H1 (cell line): ENCODE data around the gene PDZD2. TPM values are rescaled to one million over a fixed set of nuclear protein-coding genes. Genes with fewer than 3 reads are reported as not detected.

Experiments
- CTCF ChIA-PET: fragments of 300-600 bp; sonication (Branson Sonifier 250); formaldehyde crosslinking; loops from one replicate; lab custom pipeline; 2021; ENCODE audit not compliant: partially characterized antibody; lab: Charles Lee
- POLR2A ChIA-PET: fragments of 300-600 bp; sonication (Branson Sonifier 250); formaldehyde crosslinking; loops from one replicate; lab custom pipeline; 2021; ENCODE audit warnings: inconsistent platforms; ENCODE audit not compliant: partially characterized antibody; lab: Charles Lee
- DNase-seq, 2 experiments: peaks; one replicate each; pipeline versions ENCODE4 v3.0.0 to v3.0.0-alpha.2; 2010 to 2022; ENCODE audit warnings: low spot score in 2 of 2, low read depth in 1 of 2, mixed read lengths in 1 of 2
- FAIRE-seq: peaks from 2 replicates; lab custom pipeline; 2011; peaks lifted over from hg19 to GRCh38; lab: Jason Lieb, UNC
- H2AFZ ChIP-seq: 2 replicates; pipeline ENCODE4 v1.8.1; 2012; ENCODE audit warnings: low read length, inconsistent platforms
- H2AK5ac ChIP-seq: 2 replicates; pipeline ENCODE4 v1.6.1; 2013; ENCODE audit warnings: low read depth, low read length
- H2BK120ac ChIP-seq: replicated peaks from 2 replicates; pipeline ENCODE3; 2013; ENCODE audit warnings: low read depth, low read length, inconsistent platforms
- H2BK12ac ChIP-seq: 2 replicates; pipeline ENCODE4 v1.6.1; 2013; ENCODE audit warnings: low read depth, low read length
- H2BK15ac ChIP-seq: 2 replicates; pipeline ENCODE4 v1.6.1; 2013; ENCODE audit warnings: low read length
- H2BK20ac ChIP-seq: 2 replicates; pipeline ENCODE4 v1.6.1; 2013; ENCODE audit warnings: low read length
- H2BK5ac ChIP-seq: 2 replicates; pipeline ENCODE4 v1.6.1; 2013; ENCODE audit warnings: low read depth, low read length
- H3K14ac ChIP-seq: 2 replicates; pipeline ENCODE4 v1.6.1; 2013; ENCODE audit warnings: inconsistent platforms; ENCODE audit not compliant: insufficient read length
- H3K18ac ChIP-seq: 2 replicates; pipeline ENCODE4 v1.6.1; 2013; ENCODE audit warnings: low read length; ENCODE audit errors: extremely low read depth
- H3K23ac ChIP-seq: 2 replicates; pipeline ENCODE4 v1.6.1; 2013; ENCODE audit warnings: inconsistent platforms; ENCODE audit not compliant: insufficient read length
- H3K23me2 ChIP-seq: 2 replicates; pipeline ENCODE4 v1.6.1; 2013; ENCODE audit warnings: low read depth, low read length
- H3K27ac ChIP-seq: 2 replicates; pipeline ENCODE4 v1.6.1; 2011; ENCODE audit warnings: low read depth, low read length, inconsistent platforms
- H3K27me3 ChIP-seq, 4 experiments: replicated peaks in 1 of 4; 1 replicate in 1 of 4; 2 replicates in 3 of 4; pipeline versions ENCODE4 v1.6.1 to v1.8.1; 2011 to 2013; ENCODE audit warnings: low read length in 3 of 4, mild to moderate bottlenecking in 3 of 4, inconsistent platforms in 2 of 4, mixed read lengths in 2 of 4, moderate library complexity in 1 of 4; ENCODE audit not compliant: control insufficient read depth in 3 of 4, insufficient read depth in 3 of 4; ENCODE audit errors: extremely low read depth in 1 of 4
- H3K36me3 ChIP-seq, 4 experiments: 2 replicates each; pipeline versions ENCODE4 v1.6.1 to v1.8.1; 2011 to 2013; ENCODE audit warnings: mild to moderate bottlenecking in 4 of 4, low read length in 3 of 4, moderate library complexity in 2 of 4, control low read depth in 1 of 4, inconsistent platforms in 1 of 4; ENCODE audit not compliant: insufficient read depth in 4 of 4, control insufficient read depth in 2 of 4
- H3K4ac ChIP-seq: replicated peaks from 2 replicates; pipeline ENCODE3; 2013; ENCODE audit warnings: low read length, low read depth, mixed read lengths, inconsistent platforms; ENCODE audit not compliant: insufficient read length
- H3K4me1 ChIP-seq, 4 experiments: replicated peaks in 1 of 4; 1 replicate in 1 of 4; 2 replicates in 3 of 4; pipeline versions ENCODE4 v1.6.1 to v1.8.1; 2011 to 2013; ENCODE audit warnings: low read length in 3 of 4, inconsistent platforms in 2 of 4, mixed read lengths in 1 of 4; ENCODE audit not compliant: insufficient read depth in 4 of 4, control insufficient read depth in 3 of 4
- H3K4me2 ChIP-seq, 2 experiments: 2 replicates each; pipeline versions ENCODE4 v1.6.1 to v1.8.1; 2011 to 2013; ENCODE audit warnings: low read depth in 2 of 2, low read length in 2 of 2, control low read depth in 1 of 2, inconsistent platforms in 1 of 2, mild to moderate bottlenecking in 1 of 2; ENCODE audit not compliant: insufficient read depth in 1 of 2
- H3K4me3 ChIP-seq, 4 experiments: fragments of 200-600, 300-600 bp in 1 of 4; sonication (generic), shearing (Covaris generic), sonication (Bioruptor Twin) in 1 of 4; 2 replicates each; pipeline versions ENCODE4 v1.5.1 to v1.8.1; 2011 to 2016; ENCODE audit warnings: low read length in 4 of 4, low read depth in 3 of 4, control low read depth in 2 of 4, inconsistent platforms in 2 of 4, mild to moderate bottlenecking in 2 of 4, mixed read lengths in 1 of 4, moderate library complexity in 1 of 4; ENCODE audit not compliant: insufficient read depth in 2 of 4; ENCODE audit errors: extremely low read depth in 1 of 4
- H3K56ac ChIP-seq: replicated peaks from 2 replicates; pipeline ENCODE3; 2013; ENCODE audit warnings: low read depth, mild to moderate bottlenecking, mixed read lengths, low read length, inconsistent platforms; ENCODE audit not compliant: insufficient read length
- H3K79me1 ChIP-seq: 2 replicates; pipeline ENCODE4 v1.6.1; 2013; ENCODE audit warnings: low read depth, low read length, control low read depth
- H3K79me2 ChIP-seq, 2 experiments: 2 replicates each; pipeline versions ENCODE4 v1.6.1 to v1.8.1; 2012 to 2013; ENCODE audit warnings: low read length in 2 of 2, mild to moderate bottlenecking in 2 of 2, inconsistent platforms in 1 of 2; ENCODE audit not compliant: insufficient read depth in 2 of 2, control insufficient read depth in 1 of 2
- H3K9ac ChIP-seq, 4 experiments: replicated peaks in 1 of 4; 1 replicate in 1 of 4; 2 replicates in 3 of 4; pipeline versions ENCODE4 v1.6.1 to v1.8.1; 2011 to 2013; ENCODE audit warnings: low read depth in 3 of 4, low read length in 3 of 4, control low read depth in 2 of 4, mild to moderate bottlenecking in 2 of 4, moderate library complexity in 2 of 4, inconsistent platforms in 1 of 4; ENCODE audit errors: extremely low read depth in 1 of 4
- H3K9me3 ChIP-seq, 2 experiments: 2 replicates each; pipeline versions ENCODE4 v1.6.1 to v1.8.1; 2012 to 2013; ENCODE audit warnings: mild to moderate bottlenecking in 2 of 2, moderate library complexity in 2 of 2, control low read depth in 1 of 2, inconsistent platforms in 1 of 2, low read depth in 1 of 2, low read length in 1 of 2, mixed read lengths in 1 of 2; ENCODE audit not compliant: insufficient read depth in 2 of 2
- H4K20me1 ChIP-seq, 2 experiments: replicated peaks in 1 of 2; 2 replicates each; pipeline versions ENCODE3 to v1.8.1; 2011 to 2013; ENCODE audit warnings: inconsistent platforms in 2 of 2, low read length in 2 of 2, mild to moderate bottlenecking in 1 of 2; ENCODE audit not compliant: insufficient read depth in 2 of 2, control insufficient read depth in 1 of 2
- H4K5ac ChIP-seq: 2 replicates; pipeline ENCODE4 v1.6.1; 2013; ENCODE audit warnings: low read length, low read depth, mixed read lengths, inconsistent platforms; ENCODE audit not compliant: insufficient read length
- H4K8ac ChIP-seq: 2 replicates; pipeline ENCODE4 v1.8.0; 2013; ENCODE audit warnings: mild to moderate bottlenecking, moderate library complexity, low read length, inconsistent platforms; ENCODE audit not compliant: insufficient read depth; ENCODE audit errors: extremely low read depth
- H4K91ac ChIP-seq: replicated peaks from 2 replicates; pipeline ENCODE3; 2013; ENCODE audit warnings: low read length, mixed read lengths, inconsistent platforms; ENCODE audit not compliant: insufficient read length
- CREB1 ChIP-seq: IDR thresholded peaks from 2 replicates; pipeline ENCODE4 v1.6.1; 2012; ENCODE audit warnings: inconsistent platforms
- CTCF ChIP-seq, 3 experiments: IDR thresholded peaks; 1 replicate in 2 of 3; 2 replicates in 1 of 3; pipeline versions ENCODE4 v1.5.1 to v1.6.1; 2011; ENCODE audit warnings: low read length in 3 of 3, mild to moderate bottlenecking in 3 of 3, inconsistent platforms in 2 of 3, low read depth in 1 of 3, moderate library complexity in 1 of 3; ENCODE audit not compliant: insufficient read depth in 1 of 3; ENCODE audit errors: control extremely low read depth in 1 of 3
- EZH2 ChIP-seq: fragments of 200-600 bp; sonication (generic); IDR thresholded peaks from 2 replicates; pipeline ENCODE4 v1.7.1; 2012; ENCODE audit warnings: low read depth, mild to moderate bottlenecking, moderate library complexity, low read length, inconsistent platforms; ENCODE audit not compliant: severe bottlenecking
- MAFK ChIP-seq: IDR thresholded peaks from 2 replicates; pipeline ENCODE4 v1.6.1; 2012; ENCODE audit warnings: low read depth, mild to moderate bottlenecking, improper control_type of control experiment, low read length
- POLR2A ChIP-seq, 2 experiments: IDR thresholded peaks; 1 replicate in 1 of 2; 2 replicates in 1 of 2; pipeline ENCODE4 v1.6.1; 2011; ENCODE audit warnings: low read depth in 2 of 2, low read length in 2 of 2, mild to moderate bottlenecking in 2 of 2; ENCODE audit errors: control extremely low read depth in 1 of 2
- RAD21 ChIP-seq, 2 experiments: IDR thresholded peaks in 1 of 2; conservative IDR thresholded peaks in 1 of 2; 2 replicates each; pipeline ENCODE4 v1.6.1; 2011; ENCODE audit warnings: low read depth in 2 of 2, low read length in 2 of 2, improper control_type of control experiment in 1 of 2, inconsistent platforms in 1 of 2, mild to moderate bottlenecking in 1 of 2, moderate library complexity in 1 of 2
- RBBP5 ChIP-seq: IDR thresholded peaks from 2 replicates; pipeline ENCODE4 v1.7.1; 2012; ENCODE audit warnings: low read depth, mild to moderate bottlenecking, inconsistent platforms, low read length, moderate library complexity, borderline replicate concordance
- RXRA ChIP-seq: IDR thresholded peaks from 2 replicates; pipeline ENCODE4 v1.6.1; 2011; ENCODE audit warnings: low read depth, mild to moderate bottlenecking, low read length, moderate library complexity; ENCODE audit not compliant: insufficient read depth
- SIN3A ChIP-seq, 2 experiments: IDR thresholded peaks in 1 of 2; conservative IDR thresholded peaks in 1 of 2; 2 replicates each; pipeline ENCODE4 v1.6.1; 2011 to 2012; ENCODE audit warnings: low read length in 2 of 2, improper control_type of control experiment in 1 of 2, low read depth in 1 of 2, mild to moderate bottlenecking in 1 of 2
- SIRT6 ChIP-seq: IDR thresholded peaks from one replicate; pipeline ENCODE4 v1.7.1; 2012; ENCODE audit warnings: low read length, inconsistent platforms
- SIX5 ChIP-seq: IDR thresholded peaks from 2 replicates; pipeline ENCODE4 v1.6.1; 2011; ENCODE audit warnings: mild to moderate bottlenecking, low read depth, low read length
- SUZ12 ChIP-seq: fragments of 200-600 bp; sonication (generic); IDR thresholded peaks from 2 replicates; pipeline ENCODE4 v1.6.1; 2012; ENCODE audit warnings: mild to moderate bottlenecking, inconsistent platforms, low read length, moderate library complexity, mixed read lengths
- WGBS, 2 experiments: shearing (Covaris generic) in 1 of 2; methylation state at CpG; one replicate each; pipeline versions ENCODE4 v1.1.6 to v1.1.7; 2013 to 2015; ENCODE audit warnings: low lambda C conversion rate in 2 of 2, mixed read lengths in 2 of 2, inconsistent platforms in 1 of 2, low coverage in 1 of 2, missing lambda C conversion rate in 1 of 2; ENCODE audit not compliant: insufficient replicate concordance in 2 of 2, insufficient coverage in 1 of 2, insufficient read length in 1 of 2; ENCODE audit errors: extremely low coverage in 1 of 2, missing lambda C conversion rate in 1 of 2; 5-methylcytosine and 5-hydroxymethylcytosine counted together
- polyA plus RNA-seq, 7 experiments: library from polyadenylated mRNA; depleted of rRNA in 3 of 7; stranded (reverse) in 5 of 7; unstranded in 2 of 7; fragments of >200 nt in 5 of 7; fragments of 200-250 nt in 2 of 7; gene quantifications; 1 replicate in 5 of 7; 2 replicates in 1 of 7; 4 replicates in 1 of 7; pipeline versions ENCODE4 v1.2.1 to v1.2.3, GENCODE V29; 2011 to 2013; ENCODE audit warnings: missing spikeins in 2 of 7, mixed read lengths in 2 of 7
- total RNA-seq: library from RNA; stranded (reverse); fragmentation: NEBNext Ultra II Directional; extraction: Animal tissue kit (Norgen Biotek cat#: 25700); gene quantifications from 2 replicates; pipeline ENCODE4 v1.2.1, GENCODE V29; 2021

The PDZD2 gene
- total and polyA plus RNA-seq, 2 of the 8 experiments (the other 6 are each of a cell fraction or from before 2014, with no cell fraction given), result 1.2 to 6.8 TPM

- FAIRE-seq, result no peak
- Histone ChIP-seq H4K5ac (no peak overlapping the region), H3K18ac (no peak overlapping the region), H3K4me1 (peaks cover 2 to 11% (median 8%) of the 10 kb centered on the region in 4 experiments; a peak in 6 of 7 replicates), H4K20me1 (no peaks in the 10 kb centered on the region), H3K27ac (no peak overlapping the region), H3K56ac (no peak overlapping the region), H3K9ac (no peak overlapping the region), H2BK12ac (no peak overlapping the region), H2BK15ac (no peak overlapping the region), H4K91ac (no peak overlapping the region), H2AK5ac (no peak overlapping the region), H2BK20ac (no peak overlapping the region), H3K9me3 (no peaks in the 10 kb centered on the region), H3K23me2 (no peaks in the 10 kb centered on the region), H3K4me2 (no peak overlapping the region), H3K14ac (no peak overlapping the region), H3K36me3 (no peaks in the 10 kb centered on the region), H3K4me3 (no peak overlapping the region), H4K8ac (no peak overlapping the region), H3K23ac (no peak overlapping the region), H3K79me2 (no peaks in the 10 kb centered on the region), H3K27me3 (no peaks in the 10 kb centered on the region), H2AFZ (no peak overlapping the region), H3K4ac (no peak overlapping the region), H3K79me1 (no peaks in the 10 kb centered on the region), H2BK120ac (no peak overlapping the region), H2BK5ac (no peak overlapping the region)
- POLR2A ChIA-PET, result no interaction called here
- 86% methylated on average over 3 of the region's 3 CpGs; no CpG with 5 or more reads in 1 of the 2 experiments for WGBS, 2 experiments
- CTCF ChIA-PET, result interaction anchor here (1.0 to 1.4 kb wide), 2 partner anchors 8 to 67 kb away, joined by 3 read pairs; no protein-coding TSS in a partner anchor
- DNase-seq, result no peak
- TF ChIP-seq SUZ12 (no peak), CREB1 (no peak), EZH2 (no peak), RBBP5 (no peak), RXRA (no peak), SIRT6 (no peak), CTCF (IDR thresholded peaks at IDR 0.05; ENCODE audit: control extremely low read depth in 1 of 3, insufficient read depth in 1 of 3, low read depth in 1 of 3, low read length in 3 of 3) (no peak), SIX5 (no peak), SIN3A (conservative IDR thresholded peaks at IDR 0.05 in 1 of 2, IDR thresholded peaks at IDR 0.05 in 1 of 2; ENCODE audit: low read depth in 1 of 2, low read length in 2 of 2) (no peak), POLR2A (IDR thresholded peaks at IDR 0.05; ENCODE audit: control extremely low read depth in 1 of 2, low read depth in 2 of 2, low read length in 2 of 2) (no peak), MAFK (no peak), RAD21 (IDR thresholded peaks at IDR 0.05 in 1 of 2, conservative IDR thresholded peaks at IDR 0.05 in 1 of 2; ENCODE audit: low read depth in 2 of 2, low read length in 2 of 2) (no peak)
Observed at GRCh38 chr5:31655491-31655890, 16.6 kb downstream of the PDZD2 start.
